ENCODE results near the gene MIX23. TPM values are rescaled to one million over a fixed set of nuclear protein-coding genes. Genes with fewer than 3 reads are reported as not detected.

The MIX23 gene
- total RNA-seq, 1 donor from 2014 or later = 20.2 TPM

- DNase-seq = no peak
- TF ChIP-seq CTCF (IDR thresholded peaks at IDR 0.05; ENCODE audit: partially characterized antibody, unreplicated experiment) = no peak
- peaks cover 14% of the 10 kb centered on the region for H3K4me1 Mint-ChIP-seq (ENCODE audit: low read depth, unreplicated experiment)
- H3K36me3 Mint-ChIP-seq (ENCODE audit: unreplicated experiment) = no peaks in the 10 kb centered on the region
- no peak overlapping the region for H3K27ac Mint-ChIP-seq (ENCODE audit: unreplicated experiment)
- no peak overlapping the region for H3K4me3 Mint-ChIP-seq (ENCODE audit: unreplicated experiment)
- H3K9me3 Mint-ChIP-seq (ENCODE audit: unreplicated experiment) = no peaks in the 10 kb centered on the region
- peaks cover 2% of the 10 kb centered on the region for H3K27me3 Mint-ChIP-seq (ENCODE audit: unreplicated experiment)
These were observed 12.6 kb upstream of the MIX23 start for GRCh38 chr3:122395582-122395981.

GRCh38 chr3:122394173-122394572 lies 11.1 kb upstream of the MIX23 start:
- peaks cover 17% of the 10 kb centered on the region for H3K4me1 Mint-ChIP-seq (ENCODE audit: low read depth, unreplicated experiment)
- H3K36me3 Mint-ChIP-seq (ENCODE audit: unreplicated experiment) = no peaks in the 10 kb centered on the region
- peaks cover 2% of the 10 kb centered on the region for H3K27me3 Mint-ChIP-seq (ENCODE audit: unreplicated experiment)
- H3K9me3 Mint-ChIP-seq (ENCODE audit: unreplicated experiment) = no peaks in the 10 kb centered on the region
- TF ChIP-seq CTCF (IDR thresholded peaks at IDR 0.05; ENCODE audit: partially characterized antibody, unreplicated experiment) = no peak
- H3K27ac Mint-ChIP-seq (ENCODE audit: unreplicated experiment) = no peak overlapping the region
- DNase-seq = no peak
- no peak overlapping the region for H3K4me3 Mint-ChIP-seq (ENCODE audit: unreplicated experiment)

- Mint-ChIP-seq H3K4me3 (ENCODE audit: unreplicated experiment) (peak overlapping the region; percentile 9), H3K4me1 (ENCODE audit: low read depth, unreplicated experiment) (peaks cover 17% of the 10 kb centered on the region), H3K27me3 (ENCODE audit: unreplicated experiment) (peaks cover 2% of the 10 kb centered on the region), H3K36me3 (ENCODE audit: unreplicated experiment) (no peaks in the 10 kb centered on the region), H3K27ac (ENCODE audit: unreplicated experiment) (no peak overlapping the region), H3K9me3 (ENCODE audit: unreplicated experiment) (no peaks in the 10 kb centered on the region)
- no peak for DNase-seq
- TF ChIP-seq CTCF (IDR thresholded peaks at IDR 0.05; ENCODE audit: partially characterized antibody, unreplicated experiment) = peak; percentile 83
These were observed 10.1 kb upstream of the MIX23 start for GRCh38 chr3:122392868-122393844.

- peaks cover 17% of the 10 kb centered on the region for H3K4me1 Mint-ChIP-seq (ENCODE audit: low read depth, unreplicated experiment)
- H3K27me3 Mint-ChIP-seq (ENCODE audit: unreplicated experiment) = peaks cover 2% of the 10 kb centered on the region
- peak overlapping the region; percentile 55 for H3K4me3 Mint-ChIP-seq (ENCODE audit: unreplicated experiment)
- H3K27ac Mint-ChIP-seq (ENCODE audit: unreplicated experiment) = peak overlapping the region; percentile 44
- no peaks in the 10 kb centered on the region for H3K36me3 Mint-ChIP-seq (ENCODE audit: unreplicated experiment)
- no peak for DNase-seq
- no peaks in the 10 kb centered on the region for H3K9me3 Mint-ChIP-seq (ENCODE audit: unreplicated experiment)
- TF ChIP-seq CTCF (IDR thresholded peaks at IDR 0.05; ENCODE audit: partially characterized antibody, unreplicated experiment) = no peak
These were observed 8.8 kb upstream of the MIX23 start for GRCh38 chr3:122391681-122392446.

Measured in glutamatergic neuron (in vitro differentiated cells).